RWPE2 (cell line): ENCODE data around the gene CASP7.
"Not testable (repeated sequence)": the region's sequence is repeated elsewhere in the genome, so short reads cannot be mapped to it uniquely, and the experiment has no call there.

Experiments
- ATAC-seq: fragments of 200-7000 bp; cut with Tn5 transposase; 3 replicates; pipeline ENCODE4 v1.9.1; 2021; ENCODE audit warnings: low read depth
- DNase-seq: peaks from one replicate; pipeline ENCODE4 v3.0.0-alpha.2; 2020; ENCODE audit warnings: low spot score
- H3K27ac ChIP-seq: fragments of 450-650 bp; 2 replicates; pipeline ENCODE4 v1.5.1; 2017; ENCODE audit warnings: mild to moderate bottlenecking; ENCODE audit not compliant: poor library complexity, severe bottlenecking
- H3K27me3 ChIP-seq: fragments of 250-450 bp; sonication (Bioruptor Pico); 2 replicates; pipeline ENCODE4 v1.5.1; 2021; ENCODE audit warnings: mild to moderate bottlenecking, moderate library complexity; ENCODE audit not compliant: insufficient read depth, poor library complexity, severe bottlenecking
- H3K36me3 ChIP-seq: fragments of 250-450 bp; sonication (Bioruptor Pico); 2 replicates; pipeline ENCODE4 v1.5.1; 2020; ENCODE audit warnings: low read depth, mild to moderate bottlenecking, moderate library complexity
- H3K4me1 ChIP-seq: fragments of 250-450 bp; sonication (Bioruptor Pico); 2 replicates; pipeline ENCODE4 v1.5.1; 2021; ENCODE audit warnings: mild to moderate bottlenecking, moderate library complexity; ENCODE audit not compliant: insufficient read depth, poor library complexity, severe bottlenecking
- H3K4me3 ChIP-seq: fragments of 250-450 bp; sonication (Bioruptor Pico); 2 replicates; pipeline ENCODE4 v1.5.1; 2021; ENCODE audit warnings: mild to moderate bottlenecking, moderate library complexity; ENCODE audit not compliant: severe bottlenecking
- H3K9me3 ChIP-seq: fragments of 250-450 bp; sonication (Bioruptor Pico); 2 replicates; pipeline ENCODE4 v1.5.1; 2021; ENCODE audit warnings: mild to moderate bottlenecking, moderate library complexity; ENCODE audit not compliant: severe bottlenecking
- TF ChIP-seq, protein P1 (sequence below): fragments of 450-650 bp; IDR thresholded peaks from one replicate; pipeline ENCODE4 v1.5.1; 2017; ENCODE audit warnings: mild to moderate bottlenecking, moderate library complexity; ENCODE audit not compliant: poor library complexity, severe bottlenecking

CASP7 gene

DNA sequence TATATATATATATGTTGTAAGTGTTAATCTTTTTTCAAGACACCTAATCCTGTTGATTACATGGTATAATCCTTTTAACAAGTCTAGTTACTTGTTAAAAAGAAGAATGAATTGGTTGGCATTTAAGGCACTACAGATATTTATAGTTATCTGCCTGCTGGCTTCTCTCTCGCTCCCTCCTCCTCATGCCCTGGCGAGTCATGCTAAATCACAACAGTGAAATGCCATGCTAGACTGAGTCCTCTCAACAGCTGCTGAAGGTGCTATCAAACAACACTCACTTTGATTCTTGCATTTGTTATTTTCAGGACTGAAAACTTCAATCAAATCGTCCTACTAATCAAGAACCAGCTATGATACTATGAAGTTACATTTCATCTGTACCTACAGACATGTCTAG is 31.2 kb upstream of the CASP7 start:
- no peak for ATAC-seq
- Histone ChIP-seq H3K27me3 (no peaks in the 10 kb centered on the region), H3K27ac (no peak overlapping the region), H3K4me1 (no peaks in the 10 kb centered on the region), H3K36me3 (no peaks in the 10 kb centered on the region), H3K4me3 (no peak overlapping the region), H3K9me3 (no peaks in the 10 kb centered on the region)
- TF ChIP-seq, protein P1, sequence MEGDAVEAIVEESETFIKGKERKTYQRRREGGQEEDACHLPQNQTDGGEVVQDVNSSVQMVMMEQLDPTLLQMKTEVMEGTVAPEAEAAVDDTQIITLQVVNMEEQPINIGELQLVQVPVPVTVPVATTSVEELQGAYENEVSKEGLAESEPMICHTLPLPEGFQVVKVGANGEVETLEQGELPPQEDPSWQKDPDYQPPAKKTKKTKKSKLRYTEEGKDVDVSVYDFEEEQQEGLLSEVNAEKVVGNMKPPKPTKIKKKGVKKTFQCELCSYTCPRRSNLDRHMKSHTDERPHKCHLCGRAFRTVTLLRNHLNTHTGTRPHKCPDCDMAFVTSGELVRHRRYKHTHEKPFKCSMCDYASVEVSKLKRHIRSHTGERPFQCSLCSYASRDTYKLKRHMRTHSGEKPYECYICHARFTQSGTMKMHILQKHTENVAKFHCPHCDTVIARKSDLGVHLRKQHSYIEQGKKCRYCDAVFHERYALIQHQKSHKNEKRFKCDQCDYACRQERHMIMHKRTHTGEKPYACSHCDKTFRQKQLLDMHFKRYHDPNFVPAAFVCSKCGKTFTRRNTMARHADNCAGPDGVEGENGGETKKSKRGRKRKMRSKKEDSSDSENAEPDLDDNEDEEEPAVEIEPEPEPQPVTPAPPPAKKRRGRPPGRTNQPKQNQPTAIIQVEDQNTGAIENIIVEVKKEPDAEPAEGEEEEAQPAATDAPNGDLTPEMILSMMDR: no peak
- no peak for DNase-seq

DNA sequence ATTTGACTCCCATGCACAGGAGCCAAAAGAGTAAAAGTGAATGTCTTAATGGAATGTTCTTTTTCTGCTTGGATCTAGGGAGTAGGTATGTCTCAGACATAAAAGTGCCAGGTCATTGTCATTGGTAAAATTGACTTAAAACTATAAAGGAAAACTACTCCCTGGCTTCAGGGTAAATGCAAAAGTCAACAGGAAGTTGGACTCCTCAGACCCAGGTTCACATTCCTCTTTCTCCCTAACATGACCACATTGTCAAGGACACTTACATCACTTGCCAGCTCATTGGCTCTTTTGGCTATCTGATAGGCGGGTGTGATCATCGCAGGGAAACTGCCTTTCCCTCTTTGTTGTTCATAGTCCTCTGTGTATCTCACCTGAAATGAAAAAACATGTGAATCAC is 29.5 kb upstream of the CASP7 start:
- Histone ChIP-seq H3K27ac (no peak overlapping the region), H3K27me3 (no peaks in the 10 kb centered on the region), H3K36me3 (no peaks in the 10 kb centered on the region), H3K4me1 (no peaks in the 10 kb centered on the region), H3K4me3 (no peak overlapping the region), H3K9me3 (no peaks in the 10 kb centered on the region)
- no peak for DNase-seq
- TF ChIP-seq, protein P1: no peak
- no peak for ATAC-seq

- TF ChIP-seq, protein P1: no peak
- no peaks in the 10 kb centered on the region for H3K36me3 ChIP-seq
- DNase-seq (no peak), ATAC-seq (no peak)
- no peaks in the 10 kb centered on the region for H3K4me1 ChIP-seq
- H3K9me3 ChIP-seq: no peaks in the 10 kb centered on the region
- H3K27me3 ChIP-seq: no peaks in the 10 kb centered on the region
- no peak overlapping the region for H3K27ac ChIP-seq
- H3K4me3 ChIP-seq: no peak overlapping the region
Measured at GRCh38 chr10:113651021-113651420, 28.7 kb upstream of the CASP7 start.

DNA sequence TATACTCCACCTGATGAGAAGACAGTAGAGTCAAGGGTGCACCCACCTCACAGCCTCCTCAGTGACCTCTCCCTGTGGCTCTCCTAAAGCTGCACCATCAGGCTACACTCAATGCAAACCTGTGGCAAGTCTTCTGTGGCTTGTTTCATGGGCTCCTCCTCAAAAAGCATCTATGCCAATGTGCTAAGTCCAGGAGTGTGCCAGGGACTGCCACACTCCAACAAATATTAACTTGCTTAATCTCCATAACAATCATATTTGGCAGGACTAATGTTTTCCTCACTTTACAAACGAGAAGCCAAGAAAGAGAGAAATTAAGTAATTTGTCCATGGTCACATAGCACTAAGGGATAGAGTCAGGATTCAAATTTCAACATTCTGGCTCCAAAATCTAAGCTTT is 27.8 kb upstream of the CASP7 start:
- Histone ChIP-seq H3K4me3 (no peak overlapping the region), H3K9me3 (no peaks in the 10 kb centered on the region), H3K27ac (no peak overlapping the region), H3K27me3 (no peaks in the 10 kb centered on the region), H3K36me3 (no peaks in the 10 kb centered on the region), H3K4me1 (no peaks in the 10 kb centered on the region)
- DNase-seq: no peak
- no peak for ATAC-seq
- TF ChIP-seq, protein P1: no peak

DNA sequence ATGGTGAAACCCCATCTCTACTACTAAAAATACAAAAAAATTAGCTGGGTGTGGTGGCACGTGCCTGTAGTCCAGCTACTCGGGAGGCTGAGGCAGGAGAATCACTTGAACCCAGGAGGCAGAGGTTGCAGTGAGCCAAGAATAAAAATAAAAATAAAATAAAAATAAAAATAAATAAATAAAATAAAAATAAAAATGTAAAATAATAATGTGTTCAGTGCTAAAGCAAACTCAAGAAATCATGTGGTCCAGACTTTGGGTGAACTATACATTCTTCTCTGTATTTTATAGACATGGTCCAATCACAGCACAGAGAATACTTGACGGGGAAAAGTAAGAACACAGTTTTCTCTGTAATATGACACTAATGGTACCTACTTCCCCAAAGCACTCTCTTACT is 27.3 kb upstream of the CASP7 start:
- not testable (repeated sequence) for H3K4me1 ChIP-seq, ATAC-seq

More for the DNA sequence above, 27.3 kb upstream of the CASP7 start:
- DNase-seq, H3K27ac ChIP-seq, H3K4me3 ChIP-seq, H3K27me3 ChIP-seq, H3K9me3 ChIP-seq, H3K36me3 ChIP-seq: not testable (repeated sequence)
